GM19193 (cell line): ENCODE data around the gene ST3GAL4.

Experiments used
- POLR2A ChIP-seq: IDR thresholded peaks from 4 replicates; pipeline ENCODE4 v1.6.1; 2011; ENCODE audit not compliant: insufficient read depth, insufficient read length; ENCODE audit errors: extremely low read depth

The ST3GAL4 gene

GRCh38 chr11:126413426-126413825 lies 57.9 kb downstream of the ST3GAL4 start:
- no peak for TF ChIP-seq POLR2A

DNA sequence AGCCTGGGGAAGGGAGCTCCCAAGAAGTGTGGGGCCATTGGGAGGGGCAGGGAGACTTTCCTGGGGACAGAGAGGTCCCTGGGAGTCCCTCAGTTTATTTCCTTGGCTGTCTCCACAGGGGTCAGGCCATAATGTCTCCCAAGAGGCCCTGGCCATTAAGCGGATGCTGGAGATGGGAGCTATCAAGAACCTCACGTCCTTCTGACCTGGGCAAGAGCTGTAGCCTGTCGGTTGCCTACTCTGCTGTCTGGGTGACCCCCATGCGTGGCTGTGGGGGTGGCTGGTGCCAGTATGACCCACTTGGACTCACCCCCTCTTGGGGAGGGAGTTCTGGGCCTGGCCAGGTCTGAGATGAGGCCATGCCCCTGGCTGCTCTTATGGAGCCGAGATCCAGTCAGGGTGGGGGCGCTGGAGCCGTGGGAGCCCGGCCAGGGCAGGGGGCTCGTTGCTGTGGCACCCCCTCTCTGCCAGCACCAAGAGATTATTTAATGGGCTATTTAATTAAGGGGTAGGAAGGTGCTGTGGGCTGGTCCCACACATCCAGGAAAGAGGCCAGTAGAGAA lies 58.4 kb downstream of the ST3GAL4 start:
- TF ChIP-seq POLR2A = no peak

DNA sequence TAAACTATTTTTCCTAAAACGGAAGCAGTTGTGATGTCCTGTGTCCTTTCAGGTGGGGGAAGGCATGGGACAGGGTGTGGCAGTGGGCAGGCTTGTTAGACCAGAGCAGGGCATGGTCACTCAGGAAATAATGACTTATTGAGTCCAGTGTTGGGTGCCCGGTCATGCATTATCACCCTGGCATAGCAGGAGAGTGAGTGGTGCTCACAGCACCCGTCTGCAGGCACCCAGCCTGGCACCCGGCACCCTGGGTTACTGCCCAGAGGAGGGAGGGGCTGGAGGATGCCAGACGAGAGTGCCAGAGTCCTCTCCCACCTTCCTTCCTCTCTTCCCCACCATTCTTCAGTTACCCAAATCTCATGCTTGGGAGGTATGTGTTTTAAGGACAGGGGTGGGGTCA lies 59.1 kb downstream of the ST3GAL4 start:
- no peak for TF ChIP-seq POLR2A

DNA sequence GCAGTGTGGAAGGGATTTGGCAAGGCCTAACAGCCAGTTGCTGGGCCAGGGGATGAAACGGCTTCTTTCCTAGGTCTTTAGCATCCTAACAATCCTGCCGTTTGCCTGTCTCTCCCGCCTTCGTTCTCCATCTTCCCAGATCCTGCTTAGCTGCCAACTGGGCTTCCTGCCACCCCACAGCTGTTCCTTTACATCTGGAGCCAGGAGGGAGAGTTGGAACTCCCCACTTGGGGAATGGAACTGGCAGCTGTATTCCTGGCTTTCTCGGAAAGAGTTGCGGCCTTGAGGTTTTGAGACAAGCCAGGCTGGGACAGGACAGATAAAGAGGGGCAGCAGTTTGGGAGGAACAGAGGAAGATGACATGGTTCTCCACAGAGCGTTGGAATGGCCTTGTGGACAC lies 59.6 kb downstream of the ST3GAL4 start:
- TF ChIP-seq POLR2A = no peak

DNA sequence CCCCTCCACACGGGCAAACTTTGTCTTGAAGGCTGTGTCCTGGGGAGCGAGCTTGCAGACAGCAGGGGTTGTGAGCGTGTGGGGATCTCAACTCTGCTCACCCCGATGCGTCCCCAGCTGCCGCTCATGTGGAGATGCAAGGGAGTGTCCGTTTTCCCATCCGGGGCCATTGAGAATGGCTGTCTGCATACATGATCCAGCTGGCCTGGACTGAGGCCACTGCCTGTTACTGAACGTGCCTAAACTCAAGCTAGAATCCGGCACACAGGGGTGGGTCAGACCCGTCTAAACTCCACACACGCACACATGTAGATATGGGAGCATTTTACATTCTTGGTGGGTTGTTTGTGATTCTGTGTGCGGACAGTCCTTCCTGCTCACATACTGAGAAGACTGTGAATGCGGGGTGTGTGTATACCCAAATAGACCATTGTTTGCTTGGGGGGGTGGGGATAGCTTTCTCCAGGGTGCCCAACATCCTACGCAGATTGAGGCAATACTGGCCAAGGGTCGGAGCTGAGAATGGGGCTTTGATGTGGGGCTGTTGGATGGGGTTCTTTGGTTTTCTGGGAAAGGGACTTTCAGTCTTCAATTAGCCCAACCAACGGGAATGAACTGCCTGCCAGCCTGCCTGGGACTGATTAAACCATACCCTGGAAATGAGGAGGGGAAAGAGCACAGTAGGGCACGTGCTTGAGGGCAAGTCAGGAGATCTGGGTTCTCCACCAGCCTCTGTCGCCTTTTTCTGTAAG lies 60.4 kb downstream of the ST3GAL4 start:
- TF ChIP-seq POLR2A = no peak

- no peak for TF ChIP-seq POLR2A
These were observed 61.1 kb downstream of the ST3GAL4 start for GRCh38 chr11:126416542-126417090.

DNA sequence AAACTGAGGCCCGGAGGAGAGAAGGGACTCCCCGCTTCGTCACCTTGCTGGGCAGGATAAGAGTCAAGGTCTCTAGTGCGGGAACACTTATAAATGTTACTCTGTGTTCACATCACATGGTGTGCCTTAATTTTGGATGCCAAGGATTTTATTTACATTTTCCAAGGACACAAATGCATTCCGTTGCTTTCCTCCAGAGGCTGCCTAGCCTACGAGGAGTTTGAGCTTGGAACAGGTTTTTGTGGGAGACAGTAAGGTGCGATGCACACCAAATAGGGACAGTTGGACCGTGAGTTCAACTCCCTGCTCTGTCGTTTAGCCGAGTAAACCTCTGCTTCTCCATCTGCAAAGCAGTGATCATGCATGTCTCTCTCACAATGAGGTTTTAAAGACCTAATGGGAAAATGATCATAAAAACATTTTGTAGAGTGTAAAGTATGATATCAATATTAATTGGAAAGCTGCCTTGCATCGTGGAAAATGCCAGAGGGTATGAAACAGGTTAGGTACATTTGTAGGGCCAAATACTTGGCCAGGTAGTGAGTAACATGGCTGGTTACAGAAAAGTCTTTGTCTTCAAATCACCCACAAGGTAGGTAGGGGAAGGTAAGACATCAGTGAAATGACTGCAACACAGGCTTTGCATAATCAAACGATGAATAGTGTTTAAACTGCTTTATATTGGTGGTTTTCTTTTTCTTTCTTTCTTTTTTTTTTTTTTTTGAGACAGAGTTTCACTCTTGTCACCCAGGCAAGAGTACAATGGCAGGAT lies 61.8 kb downstream of the ST3GAL4 start:
- TF ChIP-seq POLR2A = no peak

- TF ChIP-seq POLR2A = no peak
These were observed 63.4 kb downstream of the ST3GAL4 start for GRCh38 chr11:126418887-126419286.

DNA sequence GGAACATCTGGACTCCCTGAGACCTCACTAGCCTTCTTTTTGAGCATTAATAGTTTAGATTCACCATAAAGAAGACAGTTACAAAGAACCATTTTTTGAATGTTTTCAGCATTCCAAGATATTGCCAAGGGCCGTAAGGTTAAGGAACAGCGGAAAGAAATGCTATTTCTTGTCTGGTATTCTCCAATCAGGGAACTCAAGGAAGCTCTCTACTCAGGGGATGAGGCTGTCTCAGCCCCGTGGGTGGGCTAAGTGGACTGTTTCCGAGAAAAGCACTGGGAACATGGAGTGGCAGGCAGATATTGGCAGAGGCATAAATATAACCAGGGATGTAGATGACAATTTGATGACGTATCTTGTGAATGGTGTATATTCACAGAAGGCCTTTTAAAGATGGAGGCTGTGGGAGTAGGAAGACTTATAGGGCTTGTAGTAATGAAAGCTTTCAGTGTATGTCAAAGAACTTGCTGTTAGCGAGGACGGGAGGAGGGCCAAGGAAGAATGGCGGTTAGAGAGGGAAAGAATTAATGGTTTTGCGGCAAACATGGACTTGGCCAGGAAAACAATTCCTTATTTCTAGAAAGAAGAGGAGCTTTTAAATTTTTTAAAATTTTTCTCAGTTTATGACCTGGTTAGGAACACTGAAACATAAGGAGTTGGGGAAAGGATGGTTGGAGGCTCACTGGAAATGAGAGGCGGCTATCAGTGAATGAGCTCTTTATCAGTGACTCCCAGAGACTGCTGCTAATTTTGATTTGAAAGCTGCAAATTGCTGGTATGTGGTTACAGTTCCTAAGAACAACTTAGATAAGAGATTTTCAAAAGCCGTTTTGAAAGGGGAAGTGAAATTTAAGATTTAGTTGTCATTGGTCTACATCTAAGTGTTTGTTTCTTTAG lies 64.6 kb downstream of the ST3GAL4 start:
- no peak for TF ChIP-seq POLR2A

DNA sequence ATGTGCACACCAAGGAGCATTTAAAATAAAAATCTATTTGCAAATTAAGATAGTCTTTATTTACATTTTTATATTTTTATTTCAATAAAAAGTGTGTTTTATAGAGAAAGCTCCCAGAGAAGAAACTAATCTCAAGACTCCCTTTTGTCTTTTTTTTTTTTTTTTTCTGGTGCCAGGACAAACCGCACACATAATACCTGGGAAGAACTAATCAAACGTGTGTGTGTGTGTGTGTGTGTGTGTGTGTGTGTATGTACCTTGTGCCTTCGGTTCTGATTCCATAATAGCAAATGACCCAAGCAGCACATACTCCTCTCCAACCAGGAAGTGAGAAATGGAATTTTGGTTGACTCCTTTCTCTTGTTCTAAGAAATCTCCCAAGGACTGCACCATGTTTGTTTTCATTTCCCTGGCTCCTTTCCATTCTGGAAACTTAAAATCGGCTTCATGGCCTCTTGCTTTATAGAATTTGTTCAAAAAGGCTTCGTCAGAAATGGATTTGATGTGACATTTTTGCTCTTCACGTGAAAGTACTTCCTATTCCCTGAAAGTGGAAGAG lies 65.3 kb downstream of the ST3GAL4 start:
- TF ChIP-seq POLR2A = no peak

GRCh38 chr11:126421271-126421671 lies 65.8 kb downstream of the ST3GAL4 start:
- no peak for TF ChIP-seq POLR2A

- no peak for TF ChIP-seq POLR2A
These were observed 67.0 kb downstream of the ST3GAL4 start for GRCh38 chr11:126422446-126422845.

DNA sequence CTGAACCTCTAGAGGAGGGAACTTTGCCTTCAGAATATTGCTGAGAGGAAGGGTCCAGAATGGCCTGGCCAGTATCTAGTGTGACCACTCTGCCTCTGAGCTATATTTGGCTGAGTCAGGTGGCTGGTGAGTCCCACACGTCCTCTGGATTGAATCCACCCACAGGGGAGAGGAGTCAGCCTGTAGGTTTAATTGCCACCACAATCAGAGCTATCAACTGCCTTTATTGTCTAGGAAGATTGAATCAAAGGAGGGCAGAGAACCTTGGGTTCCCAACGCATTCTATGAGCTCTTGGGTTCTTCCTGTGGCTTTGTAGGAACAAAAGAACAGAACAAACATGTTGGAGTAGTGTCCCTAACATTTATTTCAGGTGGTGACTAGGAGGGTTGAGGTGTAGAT lies 67.7 kb downstream of the ST3GAL4 start:
- no peak for TF ChIP-seq POLR2A

- TF ChIP-seq POLR2A = no peak
These were observed 68.3 kb downstream of the ST3GAL4 start for GRCh38 chr11:126423743-126424142.
